ENCODE measurements around the gene FAM187B.

Gene FAM187B

GRCh38 chr19:35228177-35228930, at the start of gene FAM187B:
Gene FAM187B (minus strand): TSS chr19:35228739. CDS start chr19:35228680, 59 bp downstream.
- DNase-seq: no peak

DNA sequence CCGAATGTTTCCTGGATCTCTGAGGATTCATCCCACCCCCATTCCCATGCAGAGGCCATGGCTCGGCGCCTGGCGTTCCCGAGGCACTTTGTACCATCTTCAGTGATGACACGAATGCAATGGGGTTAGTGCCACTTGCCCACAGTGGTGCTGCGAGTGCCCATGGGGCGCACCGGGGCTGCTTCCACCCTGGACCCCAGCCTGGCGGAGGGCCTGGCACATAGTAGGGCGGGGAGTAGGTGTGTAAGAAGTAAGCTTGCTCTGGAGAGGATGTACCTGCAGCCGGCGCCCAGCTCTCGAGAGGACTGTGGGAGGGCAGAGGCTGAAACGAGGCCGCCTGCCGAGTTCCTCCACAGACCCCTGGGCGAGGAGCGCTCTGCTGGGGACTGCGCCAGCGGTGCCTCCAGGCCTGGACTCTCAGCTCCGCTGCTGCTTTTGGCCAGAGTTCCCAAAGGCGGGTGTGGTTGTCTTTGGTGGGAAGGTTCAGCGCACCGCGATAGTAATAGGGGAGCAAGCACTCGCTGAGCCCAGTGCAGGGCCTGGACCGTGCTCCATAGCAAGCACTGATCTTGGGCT, 48.3 kb upstream of the FAM187B start:
- no peak for DNase-seq

DNA sequence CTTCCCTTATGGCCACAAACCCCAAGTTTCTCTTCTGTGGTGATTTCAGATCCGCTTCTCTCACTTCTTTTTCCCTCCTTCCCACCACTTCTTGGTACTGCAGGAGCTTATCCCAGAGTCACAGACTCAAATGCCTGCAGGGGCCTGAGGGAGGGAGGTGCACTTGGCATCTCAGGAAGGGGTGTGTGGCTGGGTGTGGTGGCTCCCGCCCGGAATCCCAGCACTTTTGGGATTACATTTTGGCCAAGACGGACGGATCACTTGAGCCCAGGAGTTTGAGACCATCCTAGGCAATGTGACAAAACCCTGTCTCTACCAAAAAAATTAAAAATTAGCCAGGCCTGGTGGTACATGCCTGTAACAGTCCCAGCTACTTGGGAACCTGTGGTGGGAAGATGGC, 45.8 kb upstream of the FAM187B start:
- no peak for DNase-seq

DNA sequence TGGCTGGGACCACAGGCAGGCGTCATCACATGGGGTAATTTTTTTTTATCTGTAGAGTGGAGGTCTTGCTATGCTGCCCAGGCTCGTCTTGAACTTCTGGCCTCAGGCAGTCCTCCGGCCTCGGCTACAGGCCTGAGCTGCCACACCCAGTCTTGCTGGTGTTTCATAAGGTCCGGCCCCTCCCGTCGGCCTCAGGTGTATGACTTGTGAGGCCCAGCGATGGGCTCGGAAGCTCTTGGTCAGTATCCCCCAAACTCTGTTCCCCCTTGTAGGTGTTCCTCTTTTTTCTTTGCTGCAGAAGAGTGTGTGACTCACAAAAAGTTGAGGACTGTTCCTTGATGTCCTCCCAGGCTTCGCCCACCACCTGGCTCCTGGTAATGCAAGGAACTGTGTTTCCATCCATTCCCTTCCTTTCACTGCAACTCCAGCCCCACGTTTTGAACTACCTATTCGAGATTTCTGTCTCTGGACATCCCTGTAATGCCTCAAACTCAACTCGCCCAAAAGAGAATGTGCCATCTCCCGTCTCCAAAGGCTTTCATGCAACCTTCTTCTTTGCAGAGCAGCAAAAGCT, 45.2 kb upstream of the FAM187B start:
- DNase-seq: no peak

- no peak for DNase-seq
Measured at GRCh38 chr19:35272954-35273649, 44.6 kb upstream of the FAM187B start.

DNA sequence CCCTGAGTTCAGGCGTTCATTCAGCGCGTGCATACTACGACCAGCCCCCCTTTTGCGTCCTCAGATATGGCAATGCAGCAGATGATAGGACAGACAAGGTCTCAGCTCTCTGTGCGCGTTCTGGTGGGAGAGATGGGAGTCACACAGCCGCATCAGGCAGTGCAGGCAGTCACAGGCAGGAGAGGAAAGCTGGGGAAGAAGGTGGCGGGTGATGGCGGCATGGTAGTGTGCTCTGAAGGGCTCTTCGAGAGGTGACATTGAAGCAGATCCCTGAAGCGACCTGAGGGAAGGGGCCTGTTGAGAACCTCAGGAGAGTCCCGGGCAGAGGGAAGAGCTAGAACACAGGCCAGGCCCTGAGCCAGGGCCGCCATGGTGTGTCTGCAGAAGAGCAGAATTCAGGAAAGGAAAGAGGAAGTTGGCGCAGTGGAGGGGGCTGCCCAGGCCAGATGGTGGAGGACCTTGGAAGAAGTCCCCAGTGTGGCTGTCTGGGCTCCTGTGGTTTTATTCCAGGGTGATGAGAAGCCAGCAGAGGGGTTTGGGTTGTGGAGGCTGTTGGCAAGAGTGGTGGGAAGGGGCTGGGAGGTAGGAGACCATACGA, 43.7 kb upstream of the FAM187B start:
- DNase-seq: no peak

DNA sequence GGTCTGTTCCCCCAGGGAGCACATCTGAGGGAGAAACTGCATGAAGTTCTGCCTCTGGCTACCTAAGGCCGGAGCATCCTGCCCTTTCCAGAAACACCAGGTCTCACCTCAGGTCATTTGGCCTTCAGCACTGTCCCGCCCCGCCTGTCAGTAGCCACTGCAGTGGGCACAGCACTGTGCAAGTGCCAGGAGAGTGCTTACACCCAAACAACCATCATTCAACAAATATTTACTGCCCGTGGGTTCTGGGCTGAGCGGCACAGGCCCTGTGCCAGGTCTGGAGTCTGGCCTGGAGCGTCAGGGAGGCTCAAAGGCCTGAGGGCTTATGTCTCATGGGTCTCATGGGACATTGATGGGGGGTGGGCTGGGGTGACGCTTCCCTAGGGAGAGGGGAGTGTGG, 43.0 kb upstream of the FAM187B start:
- no peak for DNase-seq

DNA sequence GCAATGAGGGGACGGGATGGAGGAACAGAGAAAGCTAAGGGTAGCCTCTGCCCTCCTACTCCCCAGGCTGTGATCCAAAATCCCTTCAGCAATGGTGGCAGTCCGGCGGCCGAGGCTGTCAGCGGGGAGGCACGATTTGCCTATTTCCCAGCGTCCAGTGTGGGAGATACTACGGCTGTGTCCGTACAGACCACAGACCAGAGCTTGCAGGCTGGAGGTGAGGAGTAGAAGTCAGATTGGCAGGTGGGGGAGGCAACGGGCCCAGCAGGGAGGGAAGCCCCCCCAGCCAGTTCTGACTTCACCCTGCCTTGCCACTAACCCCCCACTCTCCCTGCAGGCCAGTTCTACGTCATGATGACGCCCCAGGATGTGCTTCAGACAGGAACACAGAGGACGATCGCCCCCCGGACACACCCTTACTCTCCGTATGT, 41.9 kb upstream of the FAM187B start:
- DNase-seq: no peak

GRCh38 chr19:35269438-35270117, 41.0 kb upstream of the FAM187B start:
- peak; percentile 83 for DNase-seq

GRCh38 chr19:35268536-35269437, 40.2 kb upstream of the FAM187B start, which contains the start of gene USF2:
Gene USF2 (plus strand): TSS chr19:35268962. CDS start chr19:35269102, 140 bp downstream.
- DNase-seq: peak; percentile 71

GRCh38 chr19:35267818-35268535, 39.4 kb upstream of the FAM187B start:
- peak; percentile 79 for DNase-seq

DNA sequence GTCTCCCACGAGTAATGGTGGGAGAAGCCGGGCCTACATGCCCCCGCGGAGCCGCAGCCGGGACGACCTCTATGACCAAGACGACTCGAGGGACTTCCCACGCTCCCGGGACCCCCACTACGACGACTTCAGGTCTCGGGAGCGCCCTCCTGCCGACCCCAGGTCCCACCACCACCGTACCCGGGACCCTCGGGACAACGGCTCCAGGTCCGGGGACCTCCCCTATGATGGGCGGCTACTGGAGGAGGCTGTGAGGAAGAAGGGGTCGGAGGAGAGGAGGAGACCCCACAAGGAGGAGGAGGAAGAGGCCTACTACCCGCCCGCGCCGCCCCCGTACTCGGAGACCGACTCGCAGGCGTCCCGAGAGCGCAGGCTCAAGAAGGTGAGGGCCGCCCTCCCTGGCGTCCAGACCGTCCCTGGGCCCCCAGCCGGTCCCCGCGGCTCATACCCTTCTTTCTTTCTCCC, 38.8 kb upstream of the FAM187B start:
- DNase-seq: peak; percentile 55

DNA sequence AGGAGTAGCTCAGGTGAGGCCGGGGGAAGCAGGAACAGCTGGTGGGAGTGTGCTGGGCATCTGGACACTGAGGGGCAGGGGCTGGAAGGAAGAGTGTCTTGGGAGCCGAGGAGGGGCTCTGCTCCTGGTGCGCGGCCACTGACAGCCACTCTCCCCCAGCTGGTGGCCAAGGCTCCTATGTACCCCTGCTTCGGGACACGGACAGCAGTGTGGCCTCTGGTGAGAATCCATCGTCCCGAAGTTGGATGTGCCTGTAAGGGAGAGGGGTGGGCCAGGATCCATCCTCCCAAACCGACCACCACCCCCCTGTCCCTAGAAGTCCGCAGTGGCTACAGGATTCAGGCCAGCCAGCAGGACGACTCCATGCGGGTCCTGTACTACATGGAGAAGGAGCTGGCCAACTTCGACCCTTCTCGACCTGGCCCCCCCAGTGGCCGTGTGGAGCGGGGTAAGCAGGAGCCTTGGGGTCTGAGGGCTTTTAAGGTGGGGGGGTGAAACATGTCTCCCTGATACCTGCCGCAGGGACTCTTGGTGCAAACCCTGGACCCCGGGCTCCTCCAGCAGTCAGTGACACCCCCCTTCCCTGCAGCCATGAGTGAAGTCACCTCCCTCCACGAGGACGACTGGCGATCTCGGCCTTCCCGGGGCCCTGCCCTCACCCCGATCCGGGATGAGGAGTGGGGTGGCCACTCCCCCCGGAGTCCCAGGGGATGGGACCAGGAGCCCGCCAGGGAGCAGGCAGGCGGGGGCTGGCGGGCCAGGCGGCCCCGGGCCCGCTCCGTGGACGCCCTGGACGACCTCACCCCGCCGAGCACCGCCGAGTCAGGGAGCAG, 38.2 kb upstream of the FAM187B start:
- DNase-seq: no peak

DNA sequence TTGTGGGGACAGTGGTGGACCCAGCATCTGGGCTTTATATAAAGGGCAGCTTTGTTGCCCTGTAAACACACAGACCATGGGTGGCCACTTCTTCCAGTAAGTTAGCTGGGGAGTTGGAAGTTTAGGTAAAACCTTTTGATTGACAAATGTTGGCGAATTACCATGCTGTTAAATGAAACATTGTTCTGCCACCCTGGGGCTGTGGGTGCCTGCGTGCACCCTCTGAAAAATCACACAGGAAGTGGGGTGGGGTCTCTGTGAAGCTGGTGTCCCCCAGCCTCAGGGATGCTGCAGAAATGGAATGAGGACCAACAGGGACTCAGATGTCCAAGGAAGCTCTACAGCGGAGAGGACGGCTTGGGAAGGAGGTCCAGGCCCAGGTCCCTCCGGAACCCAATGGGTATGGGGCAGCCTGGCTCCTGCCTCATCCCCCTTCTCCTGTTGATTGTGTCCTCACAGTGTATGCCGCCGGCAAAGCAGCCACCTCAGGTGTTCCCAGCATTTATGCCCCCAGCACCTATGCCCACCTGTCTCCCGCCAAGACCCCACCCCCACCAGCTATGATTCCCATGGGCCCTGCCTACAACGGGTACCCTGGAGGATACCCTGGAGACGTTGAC, 37.5 kb upstream of the FAM187B start:
- no peak for DNase-seq

DNA sequence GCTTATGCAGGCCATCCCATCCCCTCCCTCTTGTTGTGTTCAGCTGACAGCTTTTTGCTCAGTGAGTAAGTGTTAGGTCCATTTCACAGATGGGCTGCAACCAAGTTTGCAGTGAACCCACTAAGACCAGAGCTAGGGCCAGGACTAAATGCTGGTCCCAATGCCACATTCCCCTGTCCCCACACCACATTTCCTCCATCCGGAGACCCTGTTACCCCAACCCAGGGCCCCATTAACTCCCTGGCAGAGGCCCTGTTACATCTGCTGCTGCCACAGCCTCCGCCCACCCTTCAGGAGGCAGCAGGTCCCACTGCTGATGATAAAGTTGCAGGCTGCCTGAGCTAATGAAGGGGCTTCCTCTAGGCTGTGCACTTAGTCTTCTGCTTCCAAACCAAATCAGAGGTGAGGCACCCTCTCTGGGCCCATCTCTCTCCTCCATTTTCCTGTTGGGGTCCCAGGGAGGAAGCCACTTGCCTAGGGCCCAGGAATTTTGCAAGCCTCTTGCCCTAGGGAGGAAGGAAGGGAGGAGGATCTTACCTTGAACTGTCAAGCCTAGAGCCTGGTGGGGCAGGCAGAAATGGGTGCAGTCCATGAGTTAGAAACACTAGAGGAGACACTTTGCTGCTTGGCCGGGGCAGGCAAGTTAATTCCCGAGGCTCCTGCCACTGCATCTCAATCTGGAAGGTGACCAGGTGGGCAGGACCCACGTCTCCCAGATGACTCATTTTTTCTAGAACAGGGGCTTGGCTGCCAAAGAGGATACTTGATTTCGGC, 36.8 kb upstream of the FAM187B start:
- no peak for DNase-seq

- DNase-seq: no peak
Measured at GRCh38 chr19:35264268-35265125, 36.0 kb upstream of the FAM187B start.

DNA sequence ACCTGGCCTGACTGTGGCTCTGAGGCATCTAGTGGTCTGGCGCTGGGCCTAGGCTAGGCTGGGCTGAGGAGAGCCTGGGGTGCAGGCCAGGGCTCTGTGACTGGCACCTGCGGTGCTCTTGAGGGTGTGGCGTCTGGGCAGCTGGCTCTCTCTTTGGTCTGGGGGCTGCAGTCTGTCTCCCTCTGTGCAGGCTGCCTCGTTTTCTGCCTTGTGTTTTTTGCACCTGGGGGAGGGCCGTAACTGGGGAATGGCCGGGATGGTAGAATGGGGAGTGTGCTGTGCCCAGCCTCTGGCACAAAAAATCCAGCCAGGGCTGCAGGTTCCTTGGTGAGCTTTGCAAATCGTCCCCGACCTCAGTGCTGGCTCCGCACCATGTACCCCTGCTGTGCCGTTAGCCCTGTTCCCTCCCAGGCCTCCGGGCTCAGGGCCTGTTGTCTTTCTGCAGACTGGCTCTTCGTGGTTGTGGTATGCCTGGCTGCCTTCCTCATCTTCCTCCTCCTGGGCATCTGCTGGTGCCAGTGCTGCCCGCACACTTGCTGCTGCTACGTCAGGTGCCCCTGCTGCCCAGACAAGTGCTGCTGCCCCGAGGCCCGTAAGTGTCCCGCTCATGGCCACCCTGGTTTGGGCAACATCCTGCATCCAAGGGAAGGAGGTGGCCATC, 33.7 kb upstream of the FAM187B start:
- DNase-seq: no peak
